DOHH2 (cell line): ENCODE data around the gene PACRG.

Experiments
- H3F3A ChIP-seq: fragments of 200-600 bp; sonication (generic), shearing (Covaris generic); 2 replicates; pipeline ENCODE4 v1.6.0; 2016; ENCODE audit warnings: antibody characterized with exemption, mild to moderate bottlenecking; ENCODE audit not compliant: control insufficient read depth, insufficient read depth
- H3K27ac ChIP-seq: fragments of 200-600 bp; sonication (generic); 2 replicates; pipeline ENCODE4 v1.5.1; 2014; ENCODE audit warnings: low read depth, mild to moderate bottlenecking, low read length, moderate library complexity
- H3K27me3 ChIP-seq: fragments of 200-600 bp; sonication (generic); 2 replicates; pipeline ENCODE4 v1.6.1; 2014; ENCODE audit warnings: mild to moderate bottlenecking, low read length, mixed read lengths; ENCODE audit not compliant: control insufficient read depth
- H3K36me3 ChIP-seq: fragments of 200-600 bp; sonication (generic); 2 replicates; pipeline ENCODE4 v1.6.1; 2014; ENCODE audit warnings: mild to moderate bottlenecking, low read length, moderate library complexity, mixed read lengths; ENCODE audit not compliant: control insufficient read depth
- H3K4me1 ChIP-seq: fragments of 200-600 bp; sonication (generic); 2 replicates; pipeline ENCODE4 v1.6.1; 2014; ENCODE audit warnings: mild to moderate bottlenecking, low read length, mixed read lengths; ENCODE audit not compliant: control insufficient read depth
- H3K4me2 ChIP-seq: fragments of 200-600 bp; sonication (generic); 2 replicates; pipeline ENCODE4 v1.6.0; 2014; ENCODE audit warnings: mild to moderate bottlenecking, low read length, moderate library complexity
- H3K4me3 ChIP-seq: fragments of 200-600 bp; sonication (generic); 2 replicates; pipeline ENCODE4 v1.5.1; 2014; ENCODE audit warnings: mild to moderate bottlenecking, low read length, mixed read lengths
- H3K79me2 ChIP-seq: fragments of 200-600 bp; sonication (generic); 2 replicates; pipeline ENCODE4 v1.6.1; 2014; ENCODE audit warnings: mild to moderate bottlenecking, low read length, mixed read lengths; ENCODE audit not compliant: control insufficient read depth
- H3K9me2 ChIP-seq: fragments of 200-600 bp; sonication (generic); replicated peaks from 2 replicates; pipeline ENCODE4 v1.6.1; 2014; ENCODE audit warnings: mild to moderate bottlenecking, low read length, mixed read lengths; ENCODE audit not compliant: control insufficient read depth
- H3K9me3 ChIP-seq: fragments of 200-600 bp; sonication (generic); 2 replicates; pipeline ENCODE4 v1.6.1; 2014; ENCODE audit warnings: antibody characterized with exemption, low read length, mixed read lengths; ENCODE audit not compliant: control insufficient read depth, insufficient read depth
- H4K20me1 ChIP-seq: fragments of 200-600 bp; sonication (generic); 2 replicates; pipeline ENCODE4 v1.6.0; 2014; ENCODE audit warnings: low read depth, mild to moderate bottlenecking, antibody characterized with exemption, low read length, moderate library complexity; ENCODE audit not compliant: control insufficient read depth, insufficient read depth
- EZH2phosphoT487 ChIP-seq: fragments of 200-600 bp; sonication (generic); IDR thresholded peaks from 2 replicates; pipeline ENCODE4 v1.6.1; 2017; ENCODE audit warnings: borderline replicate concordance, mild to moderate bottlenecking, antibody characterized with exemption, low read length, moderate library complexity, mixed read lengths
- TF ChIP-seq, protein P1 (sequence below): fragments of 200-600 bp; sonication (generic); IDR thresholded peaks from one replicate; pipeline ENCODE4 v1.5.1; 2014; ENCODE audit warnings: antibody characterized with exemption, mild to moderate bottlenecking, low read depth, low read length; ENCODE audit not compliant: poor library complexity, severe bottlenecking

PACRG gene

DNA sequence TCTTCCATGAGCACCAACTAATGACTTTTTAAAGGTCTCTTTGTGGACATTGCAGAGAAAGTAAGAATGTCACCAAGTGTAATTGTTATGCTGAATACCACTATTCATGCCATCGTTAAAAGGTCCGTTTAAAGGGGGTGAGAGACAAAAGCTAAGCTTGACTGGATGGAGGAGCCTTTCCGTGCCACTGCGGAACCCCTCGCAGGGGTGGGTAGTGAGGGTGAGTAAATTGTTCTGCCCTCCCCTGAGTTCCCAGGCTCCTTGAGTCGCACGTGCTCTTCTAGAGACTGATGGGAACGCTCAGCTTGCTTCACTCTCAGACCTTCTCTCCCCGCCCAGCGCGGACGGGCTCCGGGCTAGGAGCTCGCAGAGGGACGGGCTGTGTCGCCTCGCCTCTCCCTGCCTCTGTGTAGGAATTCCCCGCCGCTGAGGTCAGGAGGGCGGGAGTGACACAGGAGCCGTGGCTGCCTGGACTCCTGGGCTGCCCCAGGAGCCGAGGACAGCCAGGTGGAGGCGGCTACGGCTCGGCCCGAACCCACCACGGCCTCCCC, 371.9 kb downstream of the PACRG start:
- no peaks in the 10 kb centered on the region for H3K9me3 ChIP-seq
- H3K27me3 ChIP-seq = no peaks in the 10 kb centered on the region
- no peaks in the 10 kb centered on the region for H3K9me2 ChIP-seq
- no peak overlapping the region for H3K4me3 ChIP-seq
- no peaks in the 10 kb centered on the region for H4K20me1 ChIP-seq
- H3F3A ChIP-seq = no peaks in the 10 kb centered on the region
- no peaks in the 10 kb centered on the region for H3K36me3 ChIP-seq
- H3K79me2 ChIP-seq = no peaks in the 10 kb centered on the region
- TF ChIP-seq, protein P1, sequence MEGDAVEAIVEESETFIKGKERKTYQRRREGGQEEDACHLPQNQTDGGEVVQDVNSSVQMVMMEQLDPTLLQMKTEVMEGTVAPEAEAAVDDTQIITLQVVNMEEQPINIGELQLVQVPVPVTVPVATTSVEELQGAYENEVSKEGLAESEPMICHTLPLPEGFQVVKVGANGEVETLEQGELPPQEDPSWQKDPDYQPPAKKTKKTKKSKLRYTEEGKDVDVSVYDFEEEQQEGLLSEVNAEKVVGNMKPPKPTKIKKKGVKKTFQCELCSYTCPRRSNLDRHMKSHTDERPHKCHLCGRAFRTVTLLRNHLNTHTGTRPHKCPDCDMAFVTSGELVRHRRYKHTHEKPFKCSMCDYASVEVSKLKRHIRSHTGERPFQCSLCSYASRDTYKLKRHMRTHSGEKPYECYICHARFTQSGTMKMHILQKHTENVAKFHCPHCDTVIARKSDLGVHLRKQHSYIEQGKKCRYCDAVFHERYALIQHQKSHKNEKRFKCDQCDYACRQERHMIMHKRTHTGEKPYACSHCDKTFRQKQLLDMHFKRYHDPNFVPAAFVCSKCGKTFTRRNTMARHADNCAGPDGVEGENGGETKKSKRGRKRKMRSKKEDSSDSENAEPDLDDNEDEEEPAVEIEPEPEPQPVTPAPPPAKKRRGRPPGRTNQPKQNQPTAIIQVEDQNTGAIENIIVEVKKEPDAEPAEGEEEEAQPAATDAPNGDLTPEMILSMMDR = no peak
- TF ChIP-seq EZH2phosphoT487 = no peak
- no peak overlapping the region for H3K4me2 ChIP-seq
- H3K4me1 ChIP-seq = no peaks in the 10 kb centered on the region
- no peak overlapping the region for H3K27ac ChIP-seq

DNA sequence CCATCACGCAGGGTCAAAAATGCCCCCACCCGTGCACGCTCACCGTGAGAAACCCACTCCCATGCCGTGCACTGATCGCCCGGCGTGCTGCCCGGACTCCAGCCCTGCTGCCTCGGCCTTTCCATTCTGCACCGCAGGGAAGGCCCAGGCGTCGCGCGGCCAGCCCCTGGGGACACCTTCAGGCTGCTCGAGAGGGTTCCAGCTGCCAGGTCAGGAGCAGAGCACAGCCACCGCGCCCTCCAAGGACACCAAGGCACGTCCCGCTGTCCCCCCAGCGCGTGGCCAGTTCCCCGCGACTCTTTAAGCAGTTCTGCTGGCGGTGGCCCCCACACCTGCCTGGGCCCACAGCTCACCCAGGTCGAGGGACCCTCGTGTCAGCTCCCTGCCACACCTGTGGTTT, 372.5 kb downstream of the PACRG start:
- Histone ChIP-seq H3K4me2 (no peak overlapping the region), H3F3A (no peaks in the 10 kb centered on the region), H3K36me3 (no peaks in the 10 kb centered on the region), H3K9me3 (no peaks in the 10 kb centered on the region), H3K4me1 (no peaks in the 10 kb centered on the region), H3K4me3 (no peak overlapping the region), H4K20me1 (no peaks in the 10 kb centered on the region), H3K9me2 (no peaks in the 10 kb centered on the region), H3K79me2 (no peaks in the 10 kb centered on the region), H3K27me3 (no peaks in the 10 kb centered on the region), H3K27ac (no peak overlapping the region)
- no peak for TF ChIP-seq EZH2phosphoT487
- TF ChIP-seq, protein P1 = no peak

DNA sequence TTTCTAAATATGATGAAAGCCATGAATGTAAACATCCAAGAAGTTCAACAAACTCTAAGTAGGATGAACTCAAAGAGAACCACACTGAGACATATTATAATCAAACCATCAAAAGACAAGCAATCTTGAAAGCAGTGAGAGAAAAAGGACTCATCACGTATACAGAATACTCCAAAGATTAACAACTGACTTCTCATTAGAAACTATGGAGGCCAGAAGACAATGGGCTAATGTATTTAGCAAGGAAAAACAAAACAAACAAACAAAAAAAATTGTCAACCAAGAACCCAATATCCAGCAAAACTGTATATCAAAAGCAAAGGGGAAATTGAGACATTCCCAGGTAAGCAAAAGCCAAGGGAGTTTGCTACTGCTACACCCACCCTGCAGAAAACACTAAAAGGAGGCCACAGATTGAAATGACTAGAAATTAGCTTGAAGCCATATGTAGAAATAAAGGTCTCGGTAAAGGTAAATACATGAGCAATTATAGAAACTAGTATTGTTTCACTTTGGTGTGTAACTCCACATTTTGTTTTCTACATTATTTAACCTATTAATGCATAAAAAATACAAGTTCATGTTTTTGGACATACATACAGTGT, 385.7 kb downstream of the PACRG start:
- H3F3A ChIP-seq = no peaks in the 10 kb centered on the region
- H4K20me1 ChIP-seq = no peaks in the 10 kb centered on the region
- H3K36me3 ChIP-seq = no peaks in the 10 kb centered on the region
- no peak overlapping the region for H3K27ac ChIP-seq
- no peaks in the 10 kb centered on the region for H3K79me2 ChIP-seq
- no peaks in the 10 kb centered on the region for H3K4me1 ChIP-seq
- H3K9me3 ChIP-seq = peaks cover 16% of the 10 kb centered on the region
- no peaks in the 10 kb centered on the region for H3K27me3 ChIP-seq
- no peak overlapping the region for H3K4me3 ChIP-seq
- H3K4me2 ChIP-seq = no peak overlapping the region
- no peaks in the 10 kb centered on the region for H3K9me2 ChIP-seq
- no peak for TF ChIP-seq EZH2phosphoT487
- TF ChIP-seq, protein P1 = no peak
